Heart left ventricle (tissue), 13 donors: ENCODE data around the gene FAM53B.

Source experiments
- CTCF ChIP-seq, 12 donors: fragments of 200-600 bp; sonication (generic) in 4 of 12; IDR thresholded peaks; one replicate each; pipeline versions ENCODE4 v1.5.0 to v1.8.0; 2018 to 2022; ENCODE audit warnings: antibody characterized with exemption in 12 of 12, mild to moderate bottlenecking in 5 of 12
- POLR2A ChIP-seq, 2 donors: fragments of 450-650 bp; IDR thresholded peaks; one replicate each; pipeline ENCODE4 v1.6.1; 2017; ENCODE audit warnings: antibody characterized with exemption in 2 of 2, mild to moderate bottlenecking in 2 of 2, moderate library complexity in 2 of 2
- donor health status: ischemic (EF 13 %, LVEDD 7.1; RV severe dilation, severe dysfunction).
- donor health status: DM: no; HTN: yes; CAD: no.
- donor health status: DM: no; HTN: no; CAD: no.
- donor health status: ischemic (EF 25% LVEDD 6.9; RV normal size, moderate dysfunction).
- donor health status: ischemic (EF 25% LVEDD 5.7; RV mildly dilated, moderate dysfunction).
- donor health status: ischemic (EF 35%, LVEDD 5.7; RV mildly dilated, moderate dysfunction).
- donor health status: nonischemic (EF 11% LVEDD 7.7; RV severe dilation, severe dysfunction).
- donor health status: DM: yes; HTN: yes; CAD: no.
- donor health status: PGD.
- donor health status: ischemic (EF 29% LVEDD 5.4; RV normal size, mild dysfunction).
- donor health status: nonischemic (EF 23%, LVEDD 6.1; RV moderate dilation, normal function).

GRCh38 chr10:124591123-124591495 is 153.1 kb downstream of the FAM53B start:
- TF ChIP-seq CTCF (IDR thresholded peaks at IDR 0.05) (no peak), POLR2A (IDR thresholded peaks at IDR 0.05) (no peak)
